ENCODE measurements around the gene PDZD7. TPM values are rescaled to one million over a fixed set of nuclear protein-coding genes. Genes with fewer than 3 reads are reported as not detected.

Gene PDZD7
- total RNA-seq, 1 donor from 2014 or later = 0.27 TPM

DNA sequence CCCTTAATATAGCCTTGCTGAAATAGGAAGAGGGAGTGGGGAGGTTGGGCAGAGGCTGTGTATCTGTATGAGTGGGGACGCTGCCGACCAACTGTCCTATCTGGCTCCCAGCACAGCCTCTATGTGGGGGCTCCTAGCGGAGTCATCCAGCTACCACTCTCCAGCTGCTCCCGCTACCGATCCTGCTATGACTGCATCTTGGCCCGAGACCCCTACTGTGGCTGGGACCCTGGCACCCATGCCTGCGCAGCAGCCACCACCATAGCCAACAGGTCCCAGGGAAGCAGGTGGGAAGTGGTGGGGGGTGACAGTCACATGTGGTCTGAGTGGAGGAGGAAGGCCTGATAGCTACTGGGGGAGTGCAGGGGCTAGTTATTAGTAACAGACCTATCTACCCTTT is 50.2 kb downstream of the PDZD7 start:
- Histone ChIP-seq H3K9me3 (replicated peaks) (no peaks in the 10 kb centered on the region), H3K27me3 (ENCODE audit: low read depth) (no peaks in the 10 kb centered on the region), H3K4me1 (peaks cover 1% of the 10 kb centered on the region), H3K36me3 (peaks cover 45% of the 10 kb centered on the region), H3K27ac (replicated peaks) (no peak overlapping the region), H3K4me3 (no peak overlapping the region)
- DNase-seq = no peak
- intact Hi-C loops (cut with micrococcal nuclease) = no loop called here
- TF ChIP-seq, protein P1, sequence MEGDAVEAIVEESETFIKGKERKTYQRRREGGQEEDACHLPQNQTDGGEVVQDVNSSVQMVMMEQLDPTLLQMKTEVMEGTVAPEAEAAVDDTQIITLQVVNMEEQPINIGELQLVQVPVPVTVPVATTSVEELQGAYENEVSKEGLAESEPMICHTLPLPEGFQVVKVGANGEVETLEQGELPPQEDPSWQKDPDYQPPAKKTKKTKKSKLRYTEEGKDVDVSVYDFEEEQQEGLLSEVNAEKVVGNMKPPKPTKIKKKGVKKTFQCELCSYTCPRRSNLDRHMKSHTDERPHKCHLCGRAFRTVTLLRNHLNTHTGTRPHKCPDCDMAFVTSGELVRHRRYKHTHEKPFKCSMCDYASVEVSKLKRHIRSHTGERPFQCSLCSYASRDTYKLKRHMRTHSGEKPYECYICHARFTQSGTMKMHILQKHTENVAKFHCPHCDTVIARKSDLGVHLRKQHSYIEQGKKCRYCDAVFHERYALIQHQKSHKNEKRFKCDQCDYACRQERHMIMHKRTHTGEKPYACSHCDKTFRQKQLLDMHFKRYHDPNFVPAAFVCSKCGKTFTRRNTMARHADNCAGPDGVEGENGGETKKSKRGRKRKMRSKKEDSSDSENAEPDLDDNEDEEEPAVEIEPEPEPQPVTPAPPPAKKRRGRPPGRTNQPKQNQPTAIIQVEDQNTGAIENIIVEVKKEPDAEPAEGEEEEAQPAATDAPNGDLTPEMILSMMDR (IDR thresholded peaks at IDR 0.05; ENCODE audit: borderline replicate concordance) = no peak

DNA sequence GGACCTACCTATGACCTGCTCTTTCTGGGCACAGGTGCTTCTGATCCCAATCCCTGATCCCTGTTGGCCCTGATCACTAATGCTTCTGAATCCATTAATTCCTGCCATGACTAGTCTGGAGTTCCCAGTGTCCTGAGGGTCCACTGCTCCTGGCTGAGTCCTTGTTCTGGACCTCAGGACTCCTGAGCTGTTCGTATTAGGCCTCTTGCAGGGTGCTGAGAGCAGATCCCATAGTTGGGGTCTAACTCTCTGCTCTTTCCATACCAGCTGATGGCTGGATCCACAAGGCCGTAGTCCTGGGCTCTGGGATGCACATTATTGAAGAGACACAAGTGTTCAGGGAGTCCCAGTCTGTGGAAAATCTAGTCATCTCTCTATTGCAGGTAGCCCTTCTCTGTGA is 50.6 kb downstream of the PDZD7 start:
- TF ChIP-seq, protein P1 (IDR thresholded peaks at IDR 0.05; ENCODE audit: borderline replicate concordance) = no peak
- intact Hi-C loops (cut with micrococcal nuclease) = no loop called here
- no peak for DNase-seq

DNA sequence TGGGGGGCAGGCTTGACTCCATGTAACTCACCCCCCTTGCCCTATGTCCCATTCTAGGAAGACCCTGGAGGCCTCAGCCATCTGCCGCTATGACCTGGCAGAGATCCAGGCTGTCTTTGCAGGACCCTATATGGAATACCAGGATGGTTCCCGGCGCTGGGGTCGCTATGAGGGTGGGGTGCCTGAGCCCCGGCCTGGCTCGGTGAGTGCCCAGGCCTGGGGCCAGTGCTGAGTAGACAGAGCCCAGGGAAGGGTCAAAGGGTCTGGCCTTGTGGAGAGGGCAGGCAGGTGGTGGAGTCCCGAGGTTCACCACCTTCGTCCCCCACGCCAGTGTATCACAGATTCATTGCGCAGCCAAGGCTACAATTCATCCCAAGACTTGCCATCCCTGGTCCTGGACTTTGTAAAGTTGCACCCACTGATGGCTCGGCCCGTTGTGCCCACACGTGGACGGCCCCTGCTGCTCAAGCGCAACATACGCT is 51.1 kb downstream of the PDZD7 start:
- Histone ChIP-seq H3K4me1 (no peaks in the 10 kb centered on the region), H3K9me3 (replicated peaks) (no peaks in the 10 kb centered on the region), H3K27ac (replicated peaks) (no peak overlapping the region), H3K36me3 (peaks cover 43% of the 10 kb centered on the region), H3K27me3 (ENCODE audit: low read depth) (no peaks in the 10 kb centered on the region), H3K4me3 (no peak overlapping the region)
- no peak for DNase-seq
- TF ChIP-seq, protein P1 (IDR thresholded peaks at IDR 0.05; ENCODE audit: borderline replicate concordance) = no peak
- intact Hi-C loops (cut with micrococcal nuclease) = no loop called here

More for the DNA sequence above, 50.6 kb downstream of the PDZD7 start:
- H3K36me3 ChIP-seq = peaks cover 43% of the 10 kb centered on the region
- H3K9me3 ChIP-seq (replicated peaks) = no peaks in the 10 kb centered on the region
- no peak overlapping the region for H3K27ac ChIP-seq (replicated peaks)
- H3K4me3 ChIP-seq = no peak overlapping the region
- no peaks in the 10 kb centered on the region for H3K27me3 ChIP-seq (ENCODE audit: low read depth)
- no peaks in the 10 kb centered on the region for H3K4me1 ChIP-seq

DNA sequence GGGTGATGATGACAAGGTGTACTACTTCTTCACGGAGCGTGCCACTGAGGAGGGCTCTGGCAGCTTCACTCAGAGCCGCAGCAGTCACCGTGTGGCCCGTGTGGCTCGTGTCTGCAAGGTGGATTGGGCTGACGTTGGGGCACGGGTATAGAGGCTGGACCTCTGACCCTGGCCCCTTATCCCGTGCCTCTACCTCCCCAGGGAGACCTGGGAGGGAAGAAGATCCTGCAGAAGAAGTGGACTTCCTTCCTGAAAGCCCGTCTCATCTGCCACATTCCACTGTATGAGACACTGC is 52.1 kb downstream of the PDZD7 start:
- TF ChIP-seq, protein P1 (IDR thresholded peaks at IDR 0.05; ENCODE audit: borderline replicate concordance) = no peak
- no peak overlapping the region for H3K27ac ChIP-seq (replicated peaks)
- no peak for DNase-seq
- H3K4me3 ChIP-seq = no peak overlapping the region
- H3K27me3 ChIP-seq (ENCODE audit: low read depth) = no peaks in the 10 kb centered on the region
- peaks cover 43% of the 10 kb centered on the region for H3K36me3 ChIP-seq
- no peaks in the 10 kb centered on the region for H3K9me3 ChIP-seq (replicated peaks)
- H3K4me1 ChIP-seq = no peaks in the 10 kb centered on the region
- intact Hi-C loops (cut with micrococcal nuclease) = no loop called here

DNA sequence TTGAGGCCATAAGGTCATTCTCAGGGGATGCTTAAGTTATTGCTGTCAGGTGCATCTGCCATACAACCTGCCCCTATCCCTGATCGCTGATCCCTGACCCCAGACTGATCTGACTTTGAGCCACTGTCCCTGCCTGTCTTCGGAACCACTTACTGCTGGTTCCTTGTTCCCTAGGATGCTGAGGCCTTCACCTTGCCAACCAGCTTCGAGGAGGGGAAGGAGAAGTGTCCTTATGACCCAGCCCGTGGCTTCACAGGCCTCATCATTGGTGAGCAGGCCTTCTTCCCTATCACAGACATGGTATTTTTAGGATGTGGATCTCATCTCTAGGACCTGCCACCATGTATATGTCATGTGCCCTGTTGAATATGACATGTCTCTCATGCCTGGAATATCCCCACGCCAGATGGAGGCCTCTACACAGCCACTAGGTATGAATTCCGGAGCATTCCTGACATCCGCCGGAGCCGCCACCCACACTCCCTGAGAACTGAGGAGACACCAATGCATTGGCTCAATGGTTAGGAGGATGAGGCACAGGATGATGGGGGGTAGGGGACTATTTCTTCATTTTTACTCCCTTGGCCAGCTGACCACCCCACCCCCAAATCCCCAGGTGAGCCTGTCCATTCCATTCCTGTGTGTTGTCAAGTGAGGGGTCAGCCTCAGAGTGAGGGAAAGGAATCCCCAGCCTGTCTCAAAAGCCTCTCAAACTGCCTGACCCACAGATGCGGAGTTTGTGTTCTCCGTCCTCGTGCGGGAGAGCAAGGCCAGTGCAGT is 52.6 kb downstream of the PDZD7 start:
- no peaks in the 10 kb centered on the region for H3K9me3 ChIP-seq (replicated peaks)
- intact Hi-C loops (cut with micrococcal nuclease) = no loop called here
- DNase-seq = no peak
- no peak overlapping the region for H3K4me3 ChIP-seq
- H3K4me1 ChIP-seq = no peaks in the 10 kb centered on the region
- H3K36me3 ChIP-seq = peaks cover 39% of the 10 kb centered on the region
- TF ChIP-seq, protein P1 (IDR thresholded peaks at IDR 0.05; ENCODE audit: borderline replicate concordance) = no peak
- H3K27me3 ChIP-seq (ENCODE audit: low read depth) = no peaks in the 10 kb centered on the region
- H3K27ac ChIP-seq (replicated peaks) = no peak overlapping the region
